GM21576 (cell line): ENCODE measurements around the gene GLB1L.

ENCODE experiments used
- ATAC-seq: cut with Tn5 transposase; IDR thresholded peaks from one replicate; pipeline ENCODE4 v1.9.1; 2021; ENCODE audit warnings: mild to moderate bottlenecking, moderate library complexity; ENCODE audit not compliant: unreplicated experiment

The GLB1L gene

GRCh38 chr2:219253753-219254589 lies 8.7 kb upstream of the GLB1L start, which contains the start of gene TUBA4A:
Gene TUBA4A, minus strand, starts transcription at chr2:219253918. Its CDS starts 60 bp downstream, at chr2:219253858.
- peak; percentile 47 for ATAC-seq

- ATAC-seq = peak; percentile 2
These were observed 7.9 kb upstream of the GLB1L start, which contains the start of gene TUBA4B for GRCh38 chr2:219252900-219253752. Gene TUBA4B, plus strand, starts transcription at chr2:219253243. Its CDS starts 165 bp downstream, at chr2:219253408.

- ATAC-seq = no peak
These were observed 7.3 kb upstream of the GLB1L start for GRCh38 chr2:219252570-219252899.

GRCh38 chr2:219252084-219252483 lies 6.8 kb upstream of the GLB1L start:
- no peak for ATAC-seq

GRCh38 chr2:219251656-219252055 lies 6.4 kb upstream of the GLB1L start:
- ATAC-seq = no peak

- ATAC-seq = no peak
These were observed 5.0 kb upstream of the GLB1L start for GRCh38 chr2:219250049-219250781.

GRCh38 chr2:219249203-219249980 lies 4.1 kb upstream of the GLB1L start:
- peak; percentile 30 for ATAC-seq

GRCh38 chr2:219248845-219249202 lies 3.6 kb upstream of the GLB1L start:
- ATAC-seq = no peak

- ATAC-seq = no peak
These were observed 2.7 kb upstream of the GLB1L start for GRCh38 chr2:219247678-219248642.

- no peak for ATAC-seq
These were observed 1.3 kb upstream of the GLB1L start for GRCh38 chr2:219246559-219246958.

GRCh38 chr2:219245899-219246230 lies 621 bp upstream of the GLB1L start:
- ATAC-seq = no peak

- no peak for ATAC-seq
These were observed 476 bp downstream of the GLB1L start for GRCh38 chr2:219244789-219245147.

- no peak for ATAC-seq
These were observed 1.9 kb downstream of the GLB1L start for GRCh38 chr2:219243291-219243761.

- ATAC-seq = no peak
These were observed 10.9 kb downstream of the GLB1L start for GRCh38 chr2:219234331-219234730.

GRCh38 chr2:219230059-219230540 lies 15.1 kb downstream of the GLB1L start:
- peak; percentile 27 for ATAC-seq

- peak; percentile 98 for ATAC-seq
These were observed 15.8 kb downstream of the GLB1L start, which contains the start of the genes ANKZF1 and ATG9A for GRCh38 chr2:219229305-219230058. Gene ANKZF1, plus strand, starts transcription at chr2:219229806. Its CDS starts 452 bp downstream, at chr2:219230258. Gene ATG9A, minus strand, starts transcription at chr2:219229636. Its CDS starts 1,612 bp downstream, at chr2:219228024.

- peak; percentile 9 for ATAC-seq
These were observed 16.3 kb downstream of the GLB1L start for GRCh38 chr2:219228911-219229304.
